ENCODE data around the gene PROB1.

GRCh38 chr5:139354186-139354585, 40.7 kb downstream of the PROB1 start:
- no peak for TF ChIP-seq CTCF (conservative IDR thresholded peaks at IDR 0.05; ENCODE audit: low read depth, low read length)
- TF ChIP-seq EZH2 (IDR thresholded peaks at IDR 0.05; ENCODE audit: borderline replicate concordance, low read depth, low read length, poor library complexity, severe bottlenecking) = no peak
